GM20431 (cell line): Measurements from ENCODE around the gene CIP2A.

Experiments
- in situ Hi-C: fragments of 300-500 bp; cut with MseI, MboI; formaldehyde crosslinking; loops from one replicate; pipeline ENCODE4 v1.15.0; 2020; ENCODE audit warnings: low sequenced_read_pairs; ENCODE audit not compliant: unreplicated experiment

The CIP2A gene

GRCh38 chr3:108513961-108514360, 75.3 kb downstream of the CIP2A start:
- in situ Hi-C loops = no loop called here

GRCh38 chr3:108512671-108513070, 76.6 kb downstream of the CIP2A start:
- in situ Hi-C loops = no loop called here

GRCh38 chr3:108511490-108511889, 77.7 kb downstream of the CIP2A start:
- in situ Hi-C loops = no loop called here

GRCh38 chr3:108511055-108511454, 78.2 kb downstream of the CIP2A start:
- in situ Hi-C loops = no loop called here

GRCh38 chr3:108510496-108510895, 78.7 kb downstream of the CIP2A start, which contains the start of gene MYH15:
Gene MYH15, minus strand, starts transcription at chr3:108510596. Its CDS starts 66 bp downstream, at chr3:108510530.
- in situ Hi-C loops = no loop called here

GRCh38 chr3:108509871-108510270, 79.4 kb downstream of the CIP2A start:
- in situ Hi-C loops = no loop called here

- in situ Hi-C loops = no loop called here
These were observed 80.0 kb downstream of the CIP2A start for GRCh38 chr3:108509263-108509662.

GRCh38 chr3:108507902-108508301, 81.3 kb downstream of the CIP2A start:
- in situ Hi-C loops = no loop called here

- in situ Hi-C loops = no loop called here
These were observed 83.4 kb downstream of the CIP2A start for GRCh38 chr3:108505811-108506210.

GRCh38 chr3:108503722-108504121, 85.5 kb downstream of the CIP2A start:
- in situ Hi-C loops = no loop called here

GRCh38 chr3:108501535-108501934, 87.7 kb downstream of the CIP2A start:
- in situ Hi-C loops = no loop called here

- in situ Hi-C loops = no loop called here
These were observed 88.5 kb downstream of the CIP2A start for GRCh38 chr3:108500728-108501127.
